Measurements from ENCODE around the gene PPA1.
"Not testable (repeated sequence)": the region's sequence is repeated elsewhere in the genome, so short reads cannot be mapped to it uniquely, and the experiment has no call there.

PPA1 gene

GRCh38 chr10:70162151-70162891 is 70.9 kb downstream of the PPA1 start:
- no peaks in the 10 kb centered on the region for H3F3A ChIP-seq (ENCODE audit: low read depth)
- H2AFZ ChIP-seq (ENCODE audit: low read length): no peak overlapping the region
- H3K79me2 ChIP-seq (ENCODE audit: insufficient read depth, low read length): peaks cover 91% of the 10 kb centered on the region
- peak overlapping the region; percentile 74 for H3K4me2 ChIP-seq (ENCODE audit: low read depth, low read length, poor library complexity, severe bottlenecking)
- no peaks in the 10 kb centered on the region for H3K27me3 ChIP-seq (ENCODE audit: insufficient read depth, low read length, poor library complexity, severe bottlenecking)
- H3K9me2 ChIP-seq (replicated peaks; ENCODE audit: low read depth, low read length): no peaks in the 10 kb centered on the region
- H3K4me3 ChIP-seq (ENCODE audit: low read length, poor library complexity, severe bottlenecking): peak overlapping the region; percentile 45
- TF ChIP-seq EZH2phosphoT487 (IDR thresholded peaks at IDR 0.05; ENCODE audit: borderline replicate concordance) (no peak), CTCF (conservative IDR thresholded peaks at IDR 0.05; ENCODE audit: low read length) (no peak)
- peaks cover 49% of the 10 kb centered on the region for H3K4me1 ChIP-seq (ENCODE audit: insufficient read depth, low read length, poor library complexity, severe bottlenecking)
- H3K36me3 ChIP-seq (ENCODE audit: insufficient read depth, low read length): peaks cover 43% of the 10 kb centered on the region; the same call in 1 of the 2 replicates
- peaks cover 75% of the 10 kb centered on the region for H4K20me1 ChIP-seq (ENCODE audit: insufficient read depth, low read length, poor library complexity, severe bottlenecking)
- no peak overlapping the region for H3K9ac ChIP-seq (ENCODE audit: low read depth, low read length, poor library complexity, severe bottlenecking)
- H3K9me3 ChIP-seq (ENCODE audit: insufficient read depth, low read depth, low read length): no peaks in the 10 kb centered on the region

- Histone ChIP-seq H2AFZ (ENCODE audit: low read length) (no peak overlapping the region), H3K4me3 (ENCODE audit: low read length, poor library complexity, severe bottlenecking) (no peak overlapping the region), H4K20me1 (ENCODE audit: insufficient read depth, low read length, poor library complexity, severe bottlenecking) (peaks cover 59% of the 10 kb centered on the region), H3K79me2 (ENCODE audit: insufficient read depth, low read length) (peaks cover 81% of the 10 kb centered on the region), H3K4me1 (ENCODE audit: insufficient read depth, low read length, poor library complexity, severe bottlenecking) (peaks cover 37% of the 10 kb centered on the region), H3K9ac (ENCODE audit: low read depth, low read length, poor library complexity, severe bottlenecking) (no peak overlapping the region), H3K9me3 (ENCODE audit: insufficient read depth, low read depth, low read length) (no peaks in the 10 kb centered on the region), H3K36me3 (ENCODE audit: insufficient read depth, low read length) (peaks cover 58% of the 10 kb centered on the region), H3K9me2 (replicated peaks; ENCODE audit: low read depth, low read length) (no peaks in the 10 kb centered on the region), H3K4me2 (ENCODE audit: low read depth, low read length, poor library complexity, severe bottlenecking) (peak overlapping the region; percentile 38), H3K27me3 (ENCODE audit: insufficient read depth, low read length, poor library complexity, severe bottlenecking) (no peaks in the 10 kb centered on the region), H3F3A (ENCODE audit: low read depth) (no peaks in the 10 kb centered on the region)
- TF ChIP-seq EZH2phosphoT487 (IDR thresholded peaks at IDR 0.05; ENCODE audit: borderline replicate concordance) (no peak), CTCF (conservative IDR thresholded peaks at IDR 0.05; ENCODE audit: low read length) (no peak)
Measured at GRCh38 chr10:70160798-70161197, 72.4 kb downstream of the PPA1 start.

DNA sequence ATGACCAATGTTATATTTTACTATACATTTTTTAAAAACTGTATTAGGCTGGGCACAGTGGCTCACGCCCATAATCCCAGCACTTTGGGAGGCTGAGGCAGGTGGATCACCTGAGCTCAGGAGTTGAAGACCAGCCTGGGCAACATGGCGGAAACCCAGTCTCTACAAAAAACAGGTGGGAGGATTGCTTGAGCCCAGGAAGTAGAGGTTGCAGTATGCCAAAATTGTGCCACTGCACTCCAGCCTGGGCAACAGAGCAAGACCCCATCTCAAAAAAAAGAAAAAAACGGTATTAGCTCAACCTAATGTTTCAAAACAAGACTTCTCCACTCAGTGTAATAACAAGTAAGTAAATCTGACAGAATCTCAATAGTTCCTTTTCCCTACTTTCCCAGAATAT is 73.9 kb downstream of the PPA1 start:
- not testable (repeated sequence) for H3K9me3 ChIP-seq (ENCODE audit: insufficient read depth, low read depth, low read length); H3K9ac ChIP-seq (ENCODE audit: low read depth, low read length, poor library complexity, severe bottlenecking); H3F3A ChIP-seq (ENCODE audit: low read depth); H2AFZ ChIP-seq (ENCODE audit: low read length); H3K9me2 ChIP-seq (replicated peaks; ENCODE audit: low read depth, low read length); H3K4me2 ChIP-seq (ENCODE audit: low read depth, low read length, poor library complexity, severe bottlenecking); H3K4me3 ChIP-seq (ENCODE audit: low read length, poor library complexity, severe bottlenecking); H3K27me3 ChIP-seq (ENCODE audit: insufficient read depth, low read length, poor library complexity, severe bottlenecking)
- peaks cover 30% of the 10 kb centered on the region for H3K4me1 ChIP-seq (ENCODE audit: insufficient read depth, low read length, poor library complexity, severe bottlenecking)
- peaks cover 73% of the 10 kb centered on the region for H3K79me2 ChIP-seq (ENCODE audit: insufficient read depth, low read length)
- H3K36me3 ChIP-seq (ENCODE audit: insufficient read depth, low read length): peaks cover 72% of the 10 kb centered on the region
- H4K20me1 ChIP-seq (ENCODE audit: insufficient read depth, low read length, poor library complexity, severe bottlenecking): peaks cover 47% of the 10 kb centered on the region

GRCh38 chr10:70158113-70158512 is 75.1 kb downstream of the PPA1 start:
- Histone ChIP-seq H3K4me2 (ENCODE audit: low read depth, low read length, poor library complexity, severe bottlenecking) (no peak overlapping the region), H3K9me3 (ENCODE audit: insufficient read depth, low read depth, low read length) (no peaks in the 10 kb centered on the region), H3K4me1 (ENCODE audit: insufficient read depth, low read length, poor library complexity, severe bottlenecking) (peaks cover 17% of the 10 kb centered on the region), H2AFZ (ENCODE audit: low read length) (no peak overlapping the region), H4K20me1 (ENCODE audit: insufficient read depth, low read length, poor library complexity, severe bottlenecking) (peaks cover 36% of the 10 kb centered on the region), H3K4me3 (ENCODE audit: low read length, poor library complexity, severe bottlenecking) (no peak overlapping the region), H3K36me3 (ENCODE audit: insufficient read depth, low read length) (peaks cover 85% of the 10 kb centered on the region), H3K9me2 (replicated peaks; ENCODE audit: low read depth, low read length) (no peaks in the 10 kb centered on the region), H3F3A (ENCODE audit: low read depth) (no peaks in the 10 kb centered on the region), H3K27me3 (ENCODE audit: insufficient read depth, low read length, poor library complexity, severe bottlenecking) (no peaks in the 10 kb centered on the region), H3K79me2 (ENCODE audit: insufficient read depth, low read length) (peaks cover 60% of the 10 kb centered on the region), H3K9ac (ENCODE audit: low read depth, low read length, poor library complexity, severe bottlenecking) (no peak overlapping the region)
- TF ChIP-seq CTCF (conservative IDR thresholded peaks at IDR 0.05; ENCODE audit: low read length): no peak
- no peak for TF ChIP-seq EZH2phosphoT487 (IDR thresholded peaks at IDR 0.05; ENCODE audit: borderline replicate concordance)
